SU-DHL-6 (cell line): ENCODE results near the gene PRDM10.

Experiments used
- H2AFZ ChIP-seq: fragments of 200-600 bp; sonication (generic); 2 replicates; pipeline ENCODE4 v1.6.1; 2014; ENCODE audit warnings: low read depth, mild to moderate bottlenecking, moderate library complexity, mixed read lengths, antibody characterized with exemption, low read length; ENCODE audit not compliant: severe bottlenecking
- H3F3A ChIP-seq: fragments of 200-600 bp; shearing (Covaris generic); 2 replicates; pipeline ENCODE4 v1.6.0; 2016; ENCODE audit warnings: antibody characterized with exemption, mild to moderate bottlenecking; ENCODE audit not compliant: insufficient read depth
- H3K27ac ChIP-seq: fragments of 200-600 bp; sonication (generic); 2 replicates; pipeline ENCODE4 v1.5.1; 2016; ENCODE audit warnings: low read depth, mild to moderate bottlenecking, low read length, moderate library complexity, mixed read lengths
- H3K27me3 ChIP-seq: fragments of 200-600 bp; sonication (generic), shearing (Covaris generic); 2 replicates; pipeline ENCODE4 v1.6.0; 2014; ENCODE audit warnings: mild to moderate bottlenecking, low read length
- H3K36me3 ChIP-seq: fragments of 200-600 bp; sonication (generic); 2 replicates; pipeline ENCODE4 v1.6.1; 2014; ENCODE audit warnings: mild to moderate bottlenecking, low read length, mixed read lengths
- H3K4me2 ChIP-seq: fragments of 300-600, 200-600 bp; shearing (Covaris generic), sonication (generic); 2 replicates; pipeline ENCODE4 v1.6.0; 2014; ENCODE audit warnings: low read length, low read depth, mild to moderate bottlenecking; ENCODE audit not compliant: poor library complexity, severe bottlenecking
- H3K4me3 ChIP-seq: fragments of 200-600 bp; sonication (generic); 2 replicates; pipeline ENCODE4 v1.5.1; 2014; ENCODE audit warnings: antibody characterized with exemption, low read length, mild to moderate bottlenecking, mixed read lengths; ENCODE audit not compliant: insufficient read depth, poor library complexity, severe bottlenecking
- H3K79me2 ChIP-seq: fragments of 200-600 bp; sonication (generic); 2 replicates; pipeline ENCODE4 v1.6.1; 2014; ENCODE audit warnings: mild to moderate bottlenecking, low read length, moderate library complexity; ENCODE audit not compliant: insufficient read depth
- H3K9ac ChIP-seq: fragments of 200-600 bp; sonication (generic); 2 replicates; pipeline ENCODE4 v1.7.0; 2014; ENCODE audit warnings: mild to moderate bottlenecking, low read length
- H3K9me2 ChIP-seq: fragments of 200-600 bp; sonication (generic); replicated peaks from 2 replicates; pipeline ENCODE4 v1.6.1; 2014; ENCODE audit warnings: low read length; ENCODE audit not compliant: insufficient read depth
- H3K9me3 ChIP-seq: fragments of 200-600 bp; sonication (generic); 2 replicates; pipeline ENCODE4 v1.6.1; 2014; ENCODE audit warnings: low read length, mixed read lengths; ENCODE audit not compliant: insufficient read depth
- H4K20me1 ChIP-seq: fragments of 200-600 bp; sonication (generic); 2 replicates; pipeline ENCODE4 v1.6.1; 2014; ENCODE audit warnings: low read depth, mild to moderate bottlenecking, antibody characterized with exemption, low read length, moderate library complexity, mixed read lengths
- CTCF ChIP-seq: fragments of 200-600 bp; sonication (generic); IDR thresholded peaks from one replicate; pipeline ENCODE4 v1.5.1; 2017; ENCODE audit warnings: antibody characterized with exemption, mild to moderate bottlenecking, low read length, moderate library complexity; ENCODE audit not compliant: insufficient read depth, poor library complexity, severe bottlenecking
- EZH2phosphoT487 ChIP-seq: fragments of 200-600 bp; sonication (generic), shearing (Covaris generic); conservative IDR thresholded peaks from 2 replicates; pipeline ENCODE4 v1.6.1; 2018; ENCODE audit warnings: mild to moderate bottlenecking, antibody characterized with exemption, low read length, moderate library complexity, mixed read lengths

The PRDM10 gene

GRCh38 chr11:129937592-129938238 is 64.9 kb downstream of the PRDM10 start:
- no peak for TF ChIP-seq CTCF
- TF ChIP-seq EZH2phosphoT487 = no peak

DNA sequence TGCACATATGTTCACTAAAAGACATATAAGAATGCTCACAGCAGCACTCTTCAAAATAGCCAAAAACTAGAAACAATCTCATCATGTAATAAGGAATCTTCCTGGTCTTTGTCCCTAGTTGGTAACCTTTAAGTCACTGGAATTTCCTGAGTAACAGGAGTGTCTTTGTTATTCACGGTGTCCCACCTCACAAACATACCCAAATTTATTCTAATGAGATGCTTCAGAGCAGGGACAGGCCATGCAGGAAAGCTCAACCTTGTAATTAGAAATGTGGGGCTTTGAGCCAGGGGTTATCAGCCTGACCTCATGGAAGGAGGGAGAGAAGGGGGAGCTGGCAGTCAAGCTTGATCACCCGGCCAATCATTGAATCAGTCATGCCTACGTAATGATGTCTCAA is 66.9 kb downstream of the PRDM10 start:
- H3K9me2 ChIP-seq = no peaks in the 10 kb centered on the region
- H3K4me2 ChIP-seq = no peak overlapping the region
- no peaks in the 10 kb centered on the region for H4K20me1 ChIP-seq
- peaks cover 14% of the 10 kb centered on the region for H3K36me3 ChIP-seq
- H3K27me3 ChIP-seq = no peaks in the 10 kb centered on the region
- H3K4me3 ChIP-seq = no peak overlapping the region
- H3K9me3 ChIP-seq = no peaks in the 10 kb centered on the region
- TF ChIP-seq EZH2phosphoT487 (no peak), CTCF (no peak)
- H3K79me2 ChIP-seq = peaks cover 2% of the 10 kb centered on the region; the same call in 1 of the 2 replicates
- H3F3A ChIP-seq = no peaks in the 10 kb centered on the region; the same call in 1 of the 2 replicates
- no peak overlapping the region for H2AFZ ChIP-seq
- no peak overlapping the region for H3K9ac ChIP-seq
- no peak overlapping the region for H3K27ac ChIP-seq

More at GRCh38 chr11:129937592-129938238, 64.9 kb downstream of the PRDM10 start:
- Histone ChIP-seq H3K36me3 (peaks cover 22% of the 10 kb centered on the region), H3K9me3 (no peaks in the 10 kb centered on the region), H3K4me3 (no peak overlapping the region), H4K20me1 (no peaks in the 10 kb centered on the region), H2AFZ (no peak overlapping the region), H3K27me3 (no peaks in the 10 kb centered on the region), H3K4me2 (no peak overlapping the region), H3K27ac (no peak overlapping the region), H3K9me2 (no peaks in the 10 kb centered on the region), H3K9ac (no peak overlapping the region), H3F3A (no peaks in the 10 kb centered on the region; the same call in 1 of the 2 replicates), H3K79me2 (peaks cover 16% of the 10 kb centered on the region)

DNA sequence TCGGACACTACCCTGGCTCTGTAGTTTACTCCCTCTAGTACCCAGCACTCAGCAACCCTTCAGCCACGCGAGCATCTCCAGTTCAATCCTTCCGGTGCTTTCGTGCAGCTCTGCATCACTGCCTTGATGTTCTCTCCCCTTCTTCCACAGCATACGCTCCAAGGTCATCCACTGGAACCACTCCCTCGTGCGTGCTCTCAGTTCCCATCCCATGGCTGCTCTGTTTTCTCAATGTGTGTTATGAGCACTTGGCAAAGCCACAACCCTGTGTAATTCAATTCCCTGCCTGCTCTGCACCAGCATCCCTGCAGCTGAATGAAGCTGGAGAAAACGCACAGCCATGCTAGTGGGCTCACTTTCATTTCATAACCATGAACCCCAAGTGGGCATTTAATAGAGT is 68.7 kb downstream of the PRDM10 start:
- Histone ChIP-seq H3K79me2 (no peaks in the 10 kb centered on the region; the same call in 1 of the 2 replicates), H3K9me2 (no peaks in the 10 kb centered on the region), H2AFZ (no peak overlapping the region), H3F3A (no peaks in the 10 kb centered on the region), H3K27ac (no peak overlapping the region), H3K27me3 (no peaks in the 10 kb centered on the region), H3K36me3 (peaks cover 11% of the 10 kb centered on the region), H3K4me3 (no peak overlapping the region), H3K9ac (no peak overlapping the region), H3K9me3 (no peaks in the 10 kb centered on the region), H4K20me1 (no peaks in the 10 kb centered on the region), H3K4me2 (no peak overlapping the region)
- TF ChIP-seq EZH2phosphoT487 (no peak), CTCF (no peak)
